ENCODE data around the gene ZNF420. TPM values are rescaled to one million over a fixed set of nuclear protein-coding genes. Genes with fewer than 3 reads are reported as not detected.

ZNF420 gene
- total RNA-seq, 1 experiment from 2014 or later = 9.8 TPM

DNA sequence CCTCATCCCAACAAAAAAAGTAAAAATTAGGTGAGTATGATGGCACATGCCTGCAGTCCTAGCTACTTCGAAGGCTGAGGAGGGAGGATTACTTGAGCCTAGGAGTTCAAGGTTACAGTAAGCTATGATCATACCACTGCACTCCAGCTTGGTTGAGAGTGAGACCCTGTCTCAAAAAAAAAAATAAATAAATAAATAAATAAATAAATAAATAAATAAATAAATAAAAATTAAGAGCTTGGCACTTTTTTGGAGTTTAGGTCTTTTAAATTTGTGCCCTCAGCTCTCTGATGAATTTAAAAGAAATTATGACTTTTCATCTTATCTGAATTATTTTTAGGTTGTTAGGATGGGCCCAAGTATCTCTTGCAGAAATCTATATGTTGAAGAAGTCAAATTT lies 8.9 kb downstream of the ZNF420 start:
- Histone ChIP-seq H3K23me2 (ENCODE audit: insufficient read length, low read depth, low read length, poor library complexity, severe bottlenecking) (no peaks in the 10 kb centered on the region), H2BK5ac (ENCODE audit: insufficient read length, low read length) (no peak overlapping the region), H2BK15ac (ENCODE audit: low read depth, low read length) (no peak overlapping the region), H3K23ac (ENCODE audit: insufficient read length, low read depth, low read length) (no peak overlapping the region), H2BK20ac (ENCODE audit: low read depth, low read length, poor library complexity, severe bottlenecking) (no peak overlapping the region), H3K14ac (ENCODE audit: insufficient read depth, low read length) (no peak overlapping the region), H4K91ac (ENCODE audit: insufficient read length, low read depth, low read length) (no peak overlapping the region), H2BK12ac (ENCODE audit: insufficient read length, low read depth, low read length) (no peak overlapping the region), H4K8ac (replicated peaks; ENCODE audit: insufficient read length, low read depth, low read length) (no peak overlapping the region), H4K20me1 (ENCODE audit: control insufficient read depth, insufficient read depth, insufficient read length) (no peaks in the 10 kb centered on the region), H2BK120ac (ENCODE audit: low read depth, low read length, poor library complexity, severe bottlenecking) (no peak overlapping the region), H3K4ac (ENCODE audit: low read depth, low read length) (no peak overlapping the region), H3K27me3 (ENCODE audit: insufficient read depth, low read length) (no peaks in the 10 kb centered on the region), H3T11ph (ENCODE audit: low read length) (no peak overlapping the region), H2AK5ac (ENCODE audit: insufficient read length, low read length) (no peak overlapping the region), H3K9me3 (ENCODE audit: control insufficient read depth, low read depth, low read length) (peaks cover 38% of the 10 kb centered on the region), H3K4me1 (ENCODE audit: insufficient read depth, low read length) (no peaks in the 10 kb centered on the region), H3K18ac (ENCODE audit: insufficient read length, low read depth, low read length) (no peak overlapping the region), H4K5ac (ENCODE audit: insufficient read length, low read depth, low read length) (no peak overlapping the region), H3K79me1 (ENCODE audit: insufficient read depth, low read depth, low read length, poor library complexity, severe bottlenecking) (no peaks in the 10 kb centered on the region), H2AFZ (ENCODE audit: low read length) (no peak overlapping the region), H3K9ac (ENCODE audit: extremely low read depth, insufficient read length, low read length) (no peak overlapping the region), H3K4me2 (ENCODE audit: insufficient read depth, insufficient read length, low read length) (no peak overlapping the region), H3K56ac (ENCODE audit: insufficient read length, low read depth, low read length) (no peak overlapping the region), H3K79me2 (ENCODE audit: insufficient read depth, low read length) (no peaks in the 10 kb centered on the region), H3K27ac (ENCODE audit: insufficient read length, low read depth, low read length) (no peak overlapping the region)
- WGBS (ENCODE audit: extremely low coverage, insufficient read length, low lambda C conversion rate) = no CpG with 5 or more reads among the region's 1 CpG
- TF ChIP-seq, protein P1, sequence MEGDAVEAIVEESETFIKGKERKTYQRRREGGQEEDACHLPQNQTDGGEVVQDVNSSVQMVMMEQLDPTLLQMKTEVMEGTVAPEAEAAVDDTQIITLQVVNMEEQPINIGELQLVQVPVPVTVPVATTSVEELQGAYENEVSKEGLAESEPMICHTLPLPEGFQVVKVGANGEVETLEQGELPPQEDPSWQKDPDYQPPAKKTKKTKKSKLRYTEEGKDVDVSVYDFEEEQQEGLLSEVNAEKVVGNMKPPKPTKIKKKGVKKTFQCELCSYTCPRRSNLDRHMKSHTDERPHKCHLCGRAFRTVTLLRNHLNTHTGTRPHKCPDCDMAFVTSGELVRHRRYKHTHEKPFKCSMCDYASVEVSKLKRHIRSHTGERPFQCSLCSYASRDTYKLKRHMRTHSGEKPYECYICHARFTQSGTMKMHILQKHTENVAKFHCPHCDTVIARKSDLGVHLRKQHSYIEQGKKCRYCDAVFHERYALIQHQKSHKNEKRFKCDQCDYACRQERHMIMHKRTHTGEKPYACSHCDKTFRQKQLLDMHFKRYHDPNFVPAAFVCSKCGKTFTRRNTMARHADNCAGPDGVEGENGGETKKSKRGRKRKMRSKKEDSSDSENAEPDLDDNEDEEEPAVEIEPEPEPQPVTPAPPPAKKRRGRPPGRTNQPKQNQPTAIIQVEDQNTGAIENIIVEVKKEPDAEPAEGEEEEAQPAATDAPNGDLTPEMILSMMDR (conservative IDR thresholded peaks at IDR 0.05) = no peak
- Mint-ChIP-seq H3K4me1 (no peaks in the 10 kb centered on the region), H3K36me3 (ENCODE audit: insufficient read depth in 1 of 3, low read depth in 3 of 3) (peaks cover 56 to 73% (median 71%) of the 10 kb centered on the region in 3 experiments), H3K27ac (no peak overlapping the region), H3K9me3 (peaks cover 74 to 79% of the 10 kb centered on the region in 2 experiments), H3K27me3 (ENCODE audit: low read depth) (no peaks in the 10 kb centered on the region; the same call in 1 of the 2 replicates), H3K4me3 (no peak overlapping the region)
- no peak for DNase-seq
